ENCODE data around the gene ARMH1.

ARMH1 gene

DNA sequence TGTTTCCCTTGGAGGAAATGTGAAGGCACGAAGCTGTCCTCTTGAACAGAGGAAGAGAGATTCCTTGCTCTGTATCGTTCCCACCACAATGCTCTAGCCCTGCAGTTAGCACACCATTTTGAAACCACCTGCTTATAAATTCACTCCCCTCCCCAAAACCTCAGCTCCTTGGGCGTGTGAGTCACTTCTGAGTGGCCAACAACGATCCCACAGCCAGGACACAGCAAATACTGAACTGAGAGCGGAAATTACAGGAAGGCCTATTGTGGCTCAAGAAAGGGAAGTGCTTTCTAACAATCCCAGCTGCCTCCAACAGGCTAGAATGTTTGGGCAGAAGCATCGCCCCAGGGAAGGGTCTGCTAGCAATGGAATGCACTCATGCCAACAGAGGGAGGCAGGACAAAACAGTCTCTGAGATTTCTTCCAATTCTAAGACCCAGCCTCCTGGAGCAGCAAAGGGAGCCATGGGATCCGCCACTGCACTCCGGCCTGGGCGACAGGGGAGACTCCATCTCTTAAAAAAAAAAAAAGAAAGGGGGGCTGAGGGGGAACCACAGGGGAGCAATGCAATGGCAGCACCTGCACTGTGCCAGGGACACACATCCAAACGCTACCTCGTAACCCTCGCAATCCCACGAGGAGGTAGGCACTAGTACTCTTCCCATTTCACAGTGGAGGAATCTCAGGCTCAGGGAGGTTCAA, 2.1 kb upstream of the ARMH1 start:
- DNase-seq = no peak

DNA sequence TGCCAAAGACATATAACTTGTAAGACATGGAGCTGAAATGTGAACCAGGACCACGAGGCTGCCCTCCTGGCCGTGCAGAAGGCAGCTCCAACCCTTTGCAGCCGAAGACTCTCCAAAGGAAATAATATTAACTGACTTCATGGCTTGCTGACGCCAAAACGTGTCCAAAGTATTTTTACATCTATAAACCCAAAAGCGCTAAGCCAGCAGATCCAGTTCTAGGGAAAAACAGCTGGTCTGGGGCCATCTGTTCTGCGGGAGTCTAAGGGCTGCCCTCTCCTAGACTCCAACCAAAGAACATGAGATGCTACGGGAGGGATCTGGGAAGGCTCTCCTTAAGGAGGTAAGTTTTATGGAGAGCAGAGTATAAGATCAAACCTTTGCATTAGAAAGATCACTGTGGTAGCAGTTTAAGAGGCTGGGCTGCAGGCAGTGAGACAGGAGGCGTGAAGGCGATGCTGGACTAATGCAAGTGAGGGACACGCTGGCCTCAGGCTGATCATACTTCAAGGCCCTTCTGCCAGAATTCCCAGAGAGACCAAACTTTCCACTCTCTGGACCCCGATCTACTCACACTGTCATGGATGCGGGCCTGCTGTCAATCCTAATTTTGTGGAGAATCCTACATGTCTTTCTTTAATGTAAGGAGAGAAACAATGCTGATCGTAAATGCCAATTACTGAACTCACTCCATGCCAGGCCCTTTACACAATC, 1.4 kb upstream of the ARMH1 start:
- no peak for DNase-seq

DNA sequence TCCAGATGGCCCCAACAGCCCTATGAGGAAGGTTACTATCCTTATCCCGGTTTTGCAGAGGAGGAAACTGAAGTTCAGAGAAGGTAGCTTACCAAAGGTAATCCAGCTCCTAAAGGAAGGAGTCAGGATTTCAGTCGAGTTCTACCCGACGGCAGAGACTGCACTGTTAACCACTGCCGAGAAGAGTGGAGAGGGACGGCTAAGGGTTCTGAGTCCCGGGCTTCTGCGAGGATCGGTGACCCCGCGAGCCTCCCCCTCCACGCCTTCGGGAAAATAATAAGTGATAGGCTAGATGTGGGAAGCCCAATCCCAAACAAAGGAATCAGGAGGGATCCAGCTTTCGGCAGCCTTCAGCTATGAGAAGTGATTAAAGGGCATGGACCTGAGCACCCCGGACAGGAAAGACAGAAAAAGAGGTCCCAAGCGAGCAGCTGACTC, 820 bp upstream of the ARMH1 start:
- no peak for DNase-seq

DNA sequence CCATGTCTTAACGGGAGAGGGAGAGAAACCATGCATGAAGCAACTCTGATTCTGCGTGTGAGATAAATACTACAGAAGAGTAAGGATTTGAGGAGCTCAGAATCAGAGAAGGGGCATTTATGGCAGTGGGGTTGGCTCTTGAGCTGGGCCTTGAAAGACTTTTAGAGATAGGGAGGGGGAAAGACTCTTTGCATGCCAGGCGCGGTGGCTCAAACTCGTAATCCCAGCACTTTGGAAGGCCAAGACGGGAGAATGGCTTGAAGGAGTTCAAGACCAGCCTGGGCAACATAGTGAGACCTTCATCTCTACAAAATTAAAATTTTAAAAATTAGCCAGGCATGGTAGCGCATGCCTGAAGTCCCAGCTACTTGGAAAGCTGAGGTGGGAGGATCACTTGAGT, 672 bp downstream of the ARMH1 start:
- no peak for DNase-seq

DNA sequence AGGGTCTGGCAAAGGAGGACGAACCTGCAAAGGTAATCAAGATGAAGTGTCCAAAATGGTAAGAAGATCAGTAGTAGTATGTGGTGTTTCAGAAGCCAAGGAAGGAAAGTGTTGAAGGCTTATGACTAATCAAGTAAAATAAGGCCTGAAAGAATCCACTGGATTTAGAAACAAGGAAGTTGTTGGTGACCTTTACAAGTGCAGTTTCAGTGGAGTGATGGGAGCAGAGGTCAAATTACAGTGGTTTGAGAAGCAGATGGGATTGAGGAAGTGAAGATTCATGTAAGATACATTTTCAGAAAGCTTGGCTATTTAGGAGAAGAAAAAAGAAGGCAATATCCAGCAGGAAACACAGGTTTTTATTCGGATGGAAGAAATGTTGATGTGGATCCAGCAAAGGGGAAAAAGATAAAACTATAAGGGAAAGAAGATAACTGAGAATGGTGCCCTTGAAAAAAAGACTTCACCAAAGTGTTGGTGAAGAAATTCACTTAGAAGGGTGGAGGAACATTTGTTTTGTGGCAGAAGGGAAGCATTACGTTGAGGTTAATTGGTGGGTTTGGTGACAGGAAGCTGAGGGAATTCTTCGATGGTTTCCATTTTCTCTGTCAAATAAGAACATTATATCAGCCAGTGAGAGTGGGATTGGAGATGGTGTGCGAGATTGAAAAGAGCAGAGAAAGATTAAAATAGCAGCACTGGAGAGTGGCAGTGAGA, 2.1 kb downstream of the ARMH1 start:
- DNase-seq = no peak

DNA sequence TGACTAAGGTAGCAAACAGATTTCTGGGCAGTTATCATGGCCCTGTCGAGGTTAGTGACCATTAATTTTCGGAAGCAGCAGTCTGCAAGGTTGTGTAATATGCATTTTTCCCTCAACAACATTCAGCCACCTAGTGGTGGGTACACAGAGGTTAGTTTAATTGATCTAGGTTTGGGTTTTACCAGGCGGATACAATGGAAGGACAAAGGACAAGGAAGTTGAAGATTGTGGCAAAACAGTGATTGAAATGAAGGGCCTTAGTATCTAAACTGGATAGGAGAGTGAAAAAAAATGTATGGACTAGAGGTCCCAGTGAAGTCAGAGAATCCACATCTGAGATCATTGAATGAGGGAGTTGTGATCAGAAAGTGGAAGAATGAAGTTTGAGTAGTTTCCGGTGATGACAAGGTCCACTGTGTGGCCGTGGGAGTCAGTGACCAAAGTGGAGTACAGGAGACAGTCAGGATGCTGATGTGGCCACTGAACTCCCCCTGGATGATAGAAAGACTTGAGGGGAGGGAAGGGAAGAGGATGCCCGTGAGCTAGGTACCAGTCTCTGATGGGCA, 2.8 kb downstream of the ARMH1 start:
- DNase-seq = no peak

DNA sequence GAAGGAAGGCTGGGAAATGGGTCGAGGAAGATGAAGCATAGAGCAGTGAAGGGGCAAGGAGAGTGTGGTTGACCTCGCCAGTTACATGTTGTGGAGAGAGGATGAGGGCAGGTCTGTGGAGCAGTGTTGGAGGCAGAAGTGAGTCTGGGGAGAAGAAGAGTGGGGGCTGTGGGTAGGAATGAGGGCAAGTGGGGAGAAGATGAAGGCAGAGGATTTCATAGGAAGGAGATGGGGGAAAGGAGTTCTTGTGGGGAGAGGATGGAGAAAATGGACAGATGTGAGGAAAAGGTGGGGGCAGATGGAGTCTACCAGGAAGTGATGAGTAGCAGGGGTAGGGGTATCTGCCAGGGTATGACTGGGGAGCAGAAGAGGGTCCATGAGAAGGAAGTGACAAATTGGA, 3.6 kb downstream of the ARMH1 start:
- DNase-seq = no peak

DNA sequence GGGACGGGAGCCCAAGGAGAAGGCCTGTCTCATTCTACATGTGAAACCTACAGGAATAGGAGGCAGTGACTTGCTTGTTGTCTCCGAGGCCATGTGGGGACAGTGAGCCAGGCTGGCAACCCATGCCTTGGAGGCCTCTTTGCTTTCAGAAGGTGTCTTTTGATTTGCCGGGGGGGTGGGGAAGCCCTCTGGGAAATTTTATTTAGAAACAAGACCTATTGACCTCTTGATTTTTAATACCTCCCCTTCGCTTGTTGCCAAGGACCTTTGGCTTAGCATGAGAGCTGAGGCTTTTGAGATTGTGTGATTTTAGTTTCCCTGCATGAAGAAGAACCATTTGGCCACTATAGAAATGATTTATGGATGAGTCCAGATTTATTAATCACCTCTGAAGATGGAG, 4.1 kb downstream of the ARMH1 start:
- no peak for DNase-seq

DNA sequence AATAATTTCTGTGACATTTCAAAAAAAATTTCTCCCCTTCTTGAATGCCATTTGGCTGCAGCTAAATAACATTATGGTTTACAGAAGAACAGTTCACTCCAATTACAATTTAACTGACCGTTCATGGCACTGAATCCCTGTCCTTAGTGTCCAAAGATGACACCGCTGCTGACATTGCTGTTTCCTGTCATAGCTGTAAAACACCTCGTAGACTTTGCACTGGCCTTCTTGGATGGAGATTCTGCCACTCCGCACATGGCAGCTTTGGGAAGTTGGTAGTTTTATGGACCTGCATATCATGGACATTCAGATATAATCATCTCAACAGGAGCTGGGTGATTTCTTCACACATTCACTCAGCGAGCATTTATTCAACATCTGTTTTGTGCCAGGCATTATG, 5.0 kb downstream of the ARMH1 start:
- no peak for DNase-seq

DNA sequence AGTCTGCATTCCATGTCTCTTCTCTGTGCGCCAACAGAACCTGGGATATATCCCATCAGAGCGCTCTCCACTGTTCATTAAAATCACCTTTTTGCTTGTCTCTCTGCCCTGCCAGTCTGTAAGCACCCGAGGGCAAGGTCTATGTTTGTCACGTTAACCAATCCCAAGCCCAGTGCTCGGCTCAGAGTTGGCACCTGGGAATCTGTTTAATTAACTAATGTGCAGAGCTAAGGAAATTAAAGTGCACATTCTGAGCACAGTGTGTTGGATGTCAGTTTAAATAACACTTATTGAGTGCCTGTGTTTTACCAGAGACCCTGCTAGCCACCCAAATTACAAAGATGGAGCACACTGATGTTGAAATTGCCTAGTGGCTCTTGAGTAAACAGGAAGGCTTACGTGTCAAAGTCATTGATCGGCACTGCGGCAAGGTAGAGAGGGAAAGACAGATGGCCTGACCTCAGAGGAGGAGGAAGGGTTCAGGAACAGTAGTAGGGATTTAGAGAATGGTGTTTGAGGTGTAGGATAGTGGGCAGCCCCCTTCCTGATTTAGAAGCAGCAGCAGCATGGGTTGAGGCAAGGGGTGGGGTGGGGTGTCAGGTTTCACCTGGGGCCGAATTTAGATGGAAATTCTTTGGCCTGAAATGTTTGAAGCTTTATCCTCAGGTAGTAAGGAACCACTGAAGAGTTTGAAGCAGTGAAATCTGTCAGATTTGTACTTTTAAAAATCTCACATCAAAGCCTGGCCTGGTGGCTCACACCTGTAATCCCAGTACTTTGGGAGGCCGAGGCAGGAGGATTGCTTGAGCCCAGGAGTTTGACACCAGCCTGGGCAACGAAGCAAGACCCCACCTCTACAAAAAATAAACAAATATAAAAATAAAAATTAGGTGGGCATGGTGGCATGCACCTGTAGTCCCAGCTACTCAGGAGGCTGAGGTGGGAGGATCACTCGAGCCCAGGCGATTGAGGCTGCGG, 7.7 kb downstream of the ARMH1 start:
- DNase-seq = no peak

DNA sequence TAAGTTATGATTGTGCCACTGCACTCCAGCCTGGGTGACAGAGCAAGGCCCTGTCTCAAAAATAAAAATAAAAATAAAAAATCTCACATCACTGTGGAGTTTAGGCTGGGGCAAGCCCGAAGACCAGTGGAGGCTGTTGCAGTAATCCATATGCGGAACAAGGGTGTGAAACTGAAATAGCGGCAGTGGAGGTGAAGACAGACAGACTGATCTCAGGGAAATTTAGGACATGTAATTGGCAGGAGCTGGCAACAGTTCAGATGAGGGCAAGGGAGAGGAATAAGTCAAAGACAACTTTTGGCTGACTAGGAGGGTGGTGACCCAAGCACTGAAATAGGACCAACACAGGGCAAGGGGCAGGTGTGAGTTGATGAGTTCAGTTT, 8.4 kb downstream of the ARMH1 start:
- DNase-seq = no peak

DNA sequence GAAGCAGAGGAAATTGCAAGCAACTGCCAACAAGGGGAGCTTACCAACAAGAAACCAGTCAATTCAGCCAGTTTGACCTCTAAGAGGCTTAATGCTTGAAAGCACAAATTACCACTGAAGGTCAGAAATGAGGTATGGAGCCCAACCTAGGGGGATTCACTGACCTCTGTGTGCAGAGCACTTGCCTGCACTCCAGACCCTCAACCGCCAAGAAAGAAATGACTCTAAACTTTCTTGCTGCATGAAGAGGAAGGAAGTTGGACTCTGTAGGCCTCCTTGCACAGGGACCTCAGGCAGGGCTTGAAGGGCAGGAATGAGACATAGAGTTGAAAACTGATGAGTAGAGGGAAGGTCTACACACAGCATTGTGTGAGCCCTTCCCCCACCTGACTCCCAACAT, 10.0 kb downstream of the ARMH1 start:
- DNase-seq = no peak

DNA sequence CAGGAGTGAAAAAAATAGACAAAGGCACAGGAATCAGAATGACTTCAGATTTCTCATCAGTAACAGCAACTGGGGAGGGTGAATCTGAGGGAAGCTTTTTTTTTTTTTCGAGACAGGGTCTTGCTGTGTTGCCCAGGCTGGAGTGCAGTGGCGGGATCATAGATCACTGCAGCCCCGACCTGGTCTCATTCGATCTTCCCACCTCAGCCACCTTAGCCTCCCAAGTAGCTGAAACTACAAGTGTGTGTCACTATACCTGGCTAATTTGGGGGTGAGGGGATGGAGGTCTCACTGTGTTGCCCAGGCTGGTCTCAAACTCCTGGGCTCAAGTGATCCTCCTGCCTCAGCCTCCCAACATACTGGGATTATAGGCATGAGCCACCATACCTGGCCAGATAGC, 10.7 kb downstream of the ARMH1 start:
- DNase-seq = no peak

DNA sequence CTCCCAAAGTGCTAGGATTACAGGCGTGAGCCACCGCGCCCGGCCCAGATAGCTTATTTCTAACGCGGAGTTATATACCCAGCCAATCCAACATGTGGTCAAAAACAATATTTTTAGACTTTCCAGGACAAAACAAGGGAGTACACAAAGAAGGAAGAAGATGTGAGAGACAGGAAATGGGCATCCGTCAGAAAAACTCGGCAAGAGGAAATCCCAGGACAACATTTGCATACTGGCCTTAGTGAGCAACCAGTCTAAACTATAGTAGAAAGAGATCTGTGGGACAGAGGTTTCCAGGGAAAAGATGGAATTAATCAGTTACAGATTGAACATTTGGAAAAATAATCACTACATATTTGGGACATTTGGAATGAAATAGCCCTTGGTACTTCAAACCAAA, 11.4 kb downstream of the ARMH1 start:
- DNase-seq = no peak

DNA sequence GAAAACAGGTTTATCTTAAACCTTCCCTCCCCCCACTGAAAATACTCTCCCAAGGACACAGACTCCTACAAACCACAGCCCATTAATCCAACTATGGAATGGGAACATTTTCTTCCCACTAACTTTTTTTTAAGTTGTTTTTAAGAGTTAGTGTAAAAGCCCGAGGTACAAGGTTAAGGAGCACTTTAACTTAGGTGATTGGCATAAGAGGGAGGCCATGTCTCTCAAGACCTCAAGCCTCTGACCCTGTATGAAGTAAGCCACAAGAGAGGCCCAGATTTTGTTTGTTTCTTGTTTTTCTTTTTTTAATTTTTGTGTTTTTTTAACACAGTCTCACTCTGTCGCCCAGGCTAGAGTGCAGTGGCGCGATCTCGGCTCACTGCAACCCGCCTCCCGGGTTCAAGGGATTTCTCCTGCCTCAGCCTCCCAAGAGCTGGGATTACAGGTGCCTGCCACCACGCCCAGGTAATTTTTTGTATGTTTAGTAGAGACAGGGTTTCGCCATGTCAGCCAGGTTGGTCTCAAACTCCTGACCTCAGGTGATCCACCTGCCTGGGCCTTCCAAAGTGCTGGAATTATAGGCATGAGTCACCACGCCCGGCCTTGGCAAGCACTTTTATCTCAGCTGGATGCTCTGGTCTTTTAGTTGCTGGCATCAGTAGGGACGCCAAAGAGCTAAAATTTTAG, 14.4 kb downstream of the ARMH1 start:
- no peak for DNase-seq

DNA sequence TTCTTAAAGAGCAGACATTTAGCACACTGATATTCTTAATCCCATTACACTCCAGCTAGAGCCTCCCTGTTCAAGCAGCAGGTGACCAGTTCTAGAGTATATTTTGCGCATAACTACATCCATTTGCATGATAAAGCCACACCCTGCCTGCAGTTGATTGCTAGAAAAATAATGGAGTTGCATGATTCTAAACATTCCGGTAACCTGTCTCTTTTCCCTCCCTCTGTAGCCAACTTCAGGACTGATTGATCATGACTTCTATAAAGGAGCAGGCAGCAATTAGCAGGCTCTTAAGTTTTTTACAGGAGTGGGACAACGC, 14.9 kb downstream of the ARMH1 start:
- DNase-seq = no peak

DNA sequence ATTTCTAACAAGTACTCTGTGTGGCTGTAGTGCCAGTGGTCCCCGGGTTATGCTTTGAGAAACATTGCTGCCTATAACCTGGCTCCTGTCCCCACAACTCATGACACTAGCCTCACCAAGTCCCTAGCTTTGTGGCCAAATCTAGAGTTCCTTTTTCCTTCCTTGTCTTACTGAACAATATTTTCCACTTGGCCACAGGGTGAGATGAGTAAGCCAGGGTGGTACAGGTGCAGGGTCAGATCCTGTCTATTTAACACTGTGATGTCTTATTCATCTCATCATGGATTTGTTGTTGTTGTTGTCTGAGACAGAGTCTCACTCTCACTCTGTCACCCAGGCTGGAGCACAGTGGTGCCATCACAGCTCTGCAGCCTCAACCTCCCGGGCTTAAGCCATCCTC, 18.6 kb downstream of the ARMH1 start:
- no peak for DNase-seq

DNA sequence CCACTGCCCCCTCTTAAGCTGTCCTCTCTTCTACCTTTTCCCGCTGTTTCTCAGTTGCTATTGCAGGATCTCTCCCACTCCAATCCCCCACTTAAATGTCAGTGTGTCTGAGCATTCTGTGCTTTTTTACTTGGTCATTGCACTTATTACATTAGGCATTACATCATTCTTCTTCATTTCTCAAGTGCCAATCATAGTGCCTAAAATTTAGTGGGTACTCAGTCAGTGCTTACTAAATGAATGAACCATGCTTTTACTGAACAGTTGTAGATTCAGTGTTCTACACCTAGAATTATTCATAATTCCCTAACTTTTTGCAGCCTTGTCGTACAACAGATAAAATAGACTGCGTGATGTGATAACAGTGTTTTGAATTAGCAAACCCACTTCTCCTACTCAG, 19.4 kb downstream of the ARMH1 start:
- no peak for DNase-seq

DNA sequence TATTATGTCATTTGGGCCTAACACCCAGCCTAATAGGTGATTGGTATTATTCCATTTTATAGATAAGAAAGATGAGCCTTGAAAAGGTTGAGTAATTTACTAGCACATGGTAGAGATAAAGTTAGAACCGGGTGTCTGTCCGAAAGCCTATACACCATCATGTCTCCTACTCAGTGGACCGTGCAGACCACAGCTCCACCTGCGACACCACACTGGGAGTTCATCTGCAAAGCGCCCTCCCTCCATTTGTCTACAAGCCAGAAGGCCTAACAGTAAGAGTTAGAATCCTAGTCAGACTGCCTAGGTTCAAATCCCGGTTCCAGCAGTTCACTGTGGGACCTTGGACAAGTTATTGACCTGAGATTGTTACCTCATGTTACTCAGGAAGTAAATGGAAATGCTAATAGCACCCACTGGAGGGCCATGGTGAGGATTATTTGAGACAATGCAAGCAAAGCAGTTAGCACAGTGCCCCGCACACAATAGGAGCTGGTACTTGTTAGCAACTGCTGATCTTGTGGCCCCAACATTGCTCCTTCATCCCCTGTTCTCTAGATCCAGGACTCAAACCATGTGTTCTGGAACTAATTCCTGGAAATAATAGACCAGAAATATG, 20.5 kb downstream of the ARMH1 start:
- no peak for DNase-seq

DNA sequence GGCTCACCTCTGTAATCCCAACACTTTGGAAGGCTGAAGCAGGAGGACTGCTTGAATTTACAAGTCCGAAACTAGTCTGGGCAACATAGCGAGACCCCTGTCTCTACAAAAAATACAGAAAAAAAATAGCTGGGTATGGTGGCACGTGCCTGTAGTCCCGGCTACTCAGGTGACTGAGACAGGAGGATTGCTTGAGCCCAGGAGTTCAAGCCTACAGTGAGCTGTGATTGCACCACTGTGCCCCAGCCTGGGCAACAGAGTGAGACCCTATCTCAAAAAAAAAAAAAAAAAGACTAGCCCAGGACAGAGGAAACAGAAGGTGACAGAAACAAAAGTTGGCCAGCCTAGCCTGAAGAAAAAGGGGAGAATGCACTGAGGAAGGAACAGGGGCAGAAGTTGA, 21.2 kb downstream of the ARMH1 start:
- no peak for DNase-seq

DNA sequence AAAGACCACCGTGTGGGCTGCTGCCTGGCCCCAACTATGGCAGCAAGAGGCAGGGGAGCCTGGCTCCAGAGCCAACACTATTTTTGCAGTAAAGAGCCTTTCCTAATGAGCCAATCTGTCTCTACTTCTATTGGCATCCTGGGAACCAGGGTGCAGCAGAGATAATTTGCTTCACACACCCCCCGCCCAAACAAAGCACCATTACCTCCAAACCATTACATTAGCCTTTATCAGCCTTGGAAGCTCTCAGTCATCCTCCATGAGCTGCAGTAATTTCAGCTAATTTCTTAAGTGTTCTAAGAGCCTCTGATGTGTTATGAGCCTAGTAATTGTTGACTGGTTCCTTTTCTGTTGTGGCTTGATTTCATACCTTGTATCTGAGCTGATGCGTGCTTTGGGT, 21.6 kb downstream of the ARMH1 start:
- no peak for DNase-seq

Measured in stimulated activated CD4-positive, alpha-beta T cell treated with anti-CD3 and anti-CD28 coated beads, Interleukin-4, amount 100 ng/mL, for 24 hours (primary cell).